GM06990 (cell line): ENCODE results near the gene HPGDS.

Source experiments
- DNase-seq: peaks from one replicate; pipeline ENCODE4 v3.0.0-alpha.2; 2011; ENCODE audit not compliant: insufficient read length; ENCODE audit errors: extremely low read depth
- H3K27me3 ChIP-seq: replicated peaks from 2 replicates; pipeline ENCODE4 v1.6.0; 2011; ENCODE audit warnings: low read length; ENCODE audit not compliant: control insufficient read depth, insufficient read depth
- H3K36me3 ChIP-seq: 2 replicates; pipeline ENCODE4 v1.5.1; 2011; ENCODE audit warnings: low read length; ENCODE audit not compliant: control insufficient read depth, insufficient read depth
- H3K4me3 ChIP-seq: replicated peaks from 2 replicates; pipeline ENCODE4 v1.5.1; 2011; ENCODE audit warnings: low read depth, mild to moderate bottlenecking, control low read depth, low read length
- CTCF ChIP-seq: IDR thresholded peaks from 2 replicates; pipeline ENCODE4 v1.5.1; 2011; ENCODE audit warnings: low read length, control low read depth, mild to moderate bottlenecking, inconsistent platforms; ENCODE audit not compliant: insufficient read depth, poor library complexity, severe bottlenecking

The HPGDS gene

GRCh38 chr4:94363136-94363655 is 20.6 kb upstream of the HPGDS start:
- TF ChIP-seq CTCF, result no peak
- no peak for DNase-seq
- Histone ChIP-seq H3K27me3 (no peaks in the 10 kb centered on the region), H3K4me3 (no peak overlapping the region), H3K36me3 (no peaks in the 10 kb centered on the region)

- no peak for DNase-seq
- no peak for TF ChIP-seq CTCF
- Histone ChIP-seq H3K4me3 (no peak overlapping the region), H3K36me3 (no peaks in the 10 kb centered on the region), H3K27me3 (no peaks in the 10 kb centered on the region)
Observed at GRCh38 chr4:94359838-94360237, 17.2 kb upstream of the HPGDS start.

GRCh38 chr4:94359221-94359620 is 16.6 kb upstream of the HPGDS start:
- no peak overlapping the region for H3K4me3 ChIP-seq
- TF ChIP-seq CTCF, result no peak
- H3K27me3 ChIP-seq, result no peaks in the 10 kb centered on the region
- DNase-seq, result no peak
- H3K36me3 ChIP-seq, result no peaks in the 10 kb centered on the region

GRCh38 chr4:94358101-94358500 is 15.5 kb upstream of the HPGDS start:
- Histone ChIP-seq H3K36me3 (no peaks in the 10 kb centered on the region), H3K27me3 (no peaks in the 10 kb centered on the region), H3K4me3 (no peak overlapping the region)
- TF ChIP-seq CTCF, result no peak
- no peak for DNase-seq

GRCh38 chr4:94357624-94358023 is 15.0 kb upstream of the HPGDS start:
- H3K4me3 ChIP-seq, result no peak overlapping the region
- TF ChIP-seq CTCF, result no peak
- H3K36me3 ChIP-seq, result no peaks in the 10 kb centered on the region
- H3K27me3 ChIP-seq, result no peaks in the 10 kb centered on the region
- no peak for DNase-seq

GRCh38 chr4:94356444-94356843 is 13.8 kb upstream of the HPGDS start:
- no peak overlapping the region for H3K4me3 ChIP-seq
- no peak for TF ChIP-seq CTCF
- DNase-seq, result no peak
- H3K27me3 ChIP-seq, result no peaks in the 10 kb centered on the region; the same call in 1 of the 2 replicates
- H3K36me3 ChIP-seq, result no peaks in the 10 kb centered on the region
